ENCODE results near the gene USHBP1.

DNA sequence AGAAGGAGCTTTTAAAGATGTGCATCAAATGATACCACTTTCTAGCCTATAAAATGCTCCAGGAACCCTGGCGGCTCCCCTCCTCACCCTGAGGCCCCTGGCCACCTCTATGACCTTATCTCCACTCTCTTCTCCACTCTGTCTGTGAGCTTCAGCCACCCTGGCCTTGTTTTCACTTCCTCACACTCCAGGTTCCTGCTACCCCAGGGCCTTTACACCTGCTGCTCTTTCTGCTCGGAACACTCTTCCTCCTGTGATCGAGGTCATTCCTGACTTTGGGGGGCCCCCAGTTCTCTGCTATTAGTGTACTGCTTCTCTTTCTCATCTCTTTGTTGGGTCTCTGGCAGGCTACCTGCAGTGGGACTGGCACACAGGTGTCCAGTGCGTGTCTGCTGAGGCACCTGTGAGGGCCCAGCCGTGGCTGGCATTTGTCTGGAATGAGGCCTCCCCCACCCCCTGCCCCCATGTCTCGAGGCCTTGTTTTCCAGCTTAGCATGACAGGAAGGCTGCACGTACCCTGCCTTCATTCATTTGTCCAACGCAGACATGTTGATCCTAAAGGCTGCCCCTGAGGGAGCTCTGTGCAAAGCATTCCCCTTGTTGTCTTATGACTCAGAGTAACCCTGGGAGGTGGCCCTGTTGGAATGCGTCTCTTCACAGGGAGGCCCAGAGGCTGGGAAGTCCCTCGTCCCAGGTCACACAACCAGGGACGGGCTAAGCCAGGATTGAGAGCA is 47.1 kb upstream of the USHBP1 start:
- TF ChIP-seq, protein P1, sequence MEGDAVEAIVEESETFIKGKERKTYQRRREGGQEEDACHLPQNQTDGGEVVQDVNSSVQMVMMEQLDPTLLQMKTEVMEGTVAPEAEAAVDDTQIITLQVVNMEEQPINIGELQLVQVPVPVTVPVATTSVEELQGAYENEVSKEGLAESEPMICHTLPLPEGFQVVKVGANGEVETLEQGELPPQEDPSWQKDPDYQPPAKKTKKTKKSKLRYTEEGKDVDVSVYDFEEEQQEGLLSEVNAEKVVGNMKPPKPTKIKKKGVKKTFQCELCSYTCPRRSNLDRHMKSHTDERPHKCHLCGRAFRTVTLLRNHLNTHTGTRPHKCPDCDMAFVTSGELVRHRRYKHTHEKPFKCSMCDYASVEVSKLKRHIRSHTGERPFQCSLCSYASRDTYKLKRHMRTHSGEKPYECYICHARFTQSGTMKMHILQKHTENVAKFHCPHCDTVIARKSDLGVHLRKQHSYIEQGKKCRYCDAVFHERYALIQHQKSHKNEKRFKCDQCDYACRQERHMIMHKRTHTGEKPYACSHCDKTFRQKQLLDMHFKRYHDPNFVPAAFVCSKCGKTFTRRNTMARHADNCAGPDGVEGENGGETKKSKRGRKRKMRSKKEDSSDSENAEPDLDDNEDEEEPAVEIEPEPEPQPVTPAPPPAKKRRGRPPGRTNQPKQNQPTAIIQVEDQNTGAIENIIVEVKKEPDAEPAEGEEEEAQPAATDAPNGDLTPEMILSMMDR (conservative IDR thresholded peaks at IDR 0.05; ENCODE audit: low read depth, low read length) = no peak
- TF ChIP-seq POLR2A (IDR thresholded peaks at IDR 0.05; ENCODE audit: low read depth, low read length) = no peak
- no peak for TF ChIP-seq SMC3 (IDR thresholded peaks at IDR 0.05; ENCODE audit: low read depth, low read length)
- no peak for TF ChIP-seq CHD1 (IDR thresholded peaks at IDR 0.05; ENCODE audit: low read depth, low read length)
- TF ChIP-seq RAD21 (IDR thresholded peaks at IDR 0.05; ENCODE audit: low read length) = no peak
- TF ChIP-seq BHLHE40 (IDR thresholded peaks at IDR 0.05; ENCODE audit: low read depth, low read length) = no peak
- no peak for TF ChIP-seq MXI1 (IDR thresholded peaks at IDR 0.05; ENCODE audit: borderline replicate concordance, low read depth, low read length)
- TF ChIP-seq RCOR1 (IDR thresholded peaks at IDR 0.05; ENCODE audit: insufficient replicate concordance, low read length) = no peak
- TF ChIP-seq RFX5 (IDR thresholded peaks at IDR 0.05; ENCODE audit: low read depth, low read length) = no peak
- TF ChIP-seq FOS (IDR thresholded peaks at IDR 0.05; ENCODE audit: low read depth, low read length) = peak; percentile 66
- TF ChIP-seq, protein P2, sequence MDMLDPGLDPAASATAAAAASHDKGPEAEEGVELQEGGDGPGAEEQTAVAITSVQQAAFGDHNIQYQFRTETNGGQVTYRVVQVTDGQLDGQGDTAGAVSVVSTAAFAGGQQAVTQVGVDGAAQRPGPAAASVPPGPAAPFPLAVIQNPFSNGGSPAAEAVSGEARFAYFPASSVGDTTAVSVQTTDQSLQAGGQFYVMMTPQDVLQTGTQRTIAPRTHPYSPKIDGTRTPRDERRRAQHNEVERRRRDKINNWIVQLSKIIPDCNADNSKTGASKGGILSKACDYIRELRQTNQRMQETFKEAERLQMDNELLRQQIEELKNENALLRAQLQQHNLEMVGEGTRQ (IDR thresholded peaks at IDR 0.05; ENCODE audit: low read depth, low read length) = no peak
- TF ChIP-seq, protein P3, sequence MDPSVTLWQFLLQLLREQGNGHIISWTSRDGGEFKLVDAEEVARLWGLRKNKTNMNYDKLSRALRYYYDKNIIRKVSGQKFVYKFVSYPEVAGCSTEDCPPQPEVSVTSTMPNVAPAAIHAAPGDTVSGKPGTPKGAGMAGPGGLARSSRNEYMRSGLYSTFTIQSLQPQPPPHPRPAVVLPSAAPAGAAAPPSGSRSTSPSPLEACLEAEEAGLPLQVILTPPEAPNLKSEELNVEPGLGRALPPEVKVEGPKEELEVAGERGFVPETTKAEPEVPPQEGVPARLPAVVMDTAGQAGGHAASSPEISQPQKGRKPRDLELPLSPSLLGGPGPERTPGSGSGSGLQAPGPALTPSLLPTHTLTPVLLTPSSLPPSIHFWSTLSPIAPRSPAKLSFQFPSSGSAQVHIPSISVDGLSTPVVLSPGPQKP (IDR thresholded peaks at IDR 0.05; ENCODE audit: borderline replicate concordance, low read depth, low read length) = no peak
- TF ChIP-seq NFE2L2 (IDR thresholded peaks at IDR 0.05; ENCODE audit: low read depth, low read length) = no peak
